Panc1 (cell line): Measurements from ENCODE around the gene PPP2R2B. TPM values are rescaled to one million over a fixed set of nuclear protein-coding genes. Genes with fewer than 3 reads are reported as not detected.

Source experiments
- ATAC-seq: fragments of 200-7000 bp; cut with Tn5 transposase; 2 replicates; pipeline ENCODE4 v1.9.1; 2020; ENCODE audit warnings: mild to moderate bottlenecking, moderate library complexity
- BruUV-seq: library from RNA; stranded (reverse); fragments of 400-500 nt; replicated peaks from 2 replicates; lab custom pipeline; 2021; lab: Mats Ljungman, UMichigan
- CTCF ChIA-PET: fragments of 300-600 bp; sonication (Branson Sonifier 250); formaldehyde crosslinking; loops from one replicate; lab custom pipeline; 2022; ENCODE audit warnings: antibody characterized with exemption; lab: Charles Lee
- POLR2A ChIA-PET: fragments of 300-600 bp; sonication (Branson Sonifier 250); formaldehyde crosslinking; loops from one replicate; lab custom pipeline; 2022; ENCODE audit warnings: antibody characterized with exemption; lab: Charles Lee
- DNase-seq: peaks from one replicate; pipeline ENCODE4 v3.0.0-alpha.2; 2010; ENCODE audit warnings: low read depth, low spot score
- H3K27ac ChIP-seq: 2 replicates; pipeline ENCODE4 v1.5.1; 2011; ENCODE audit warnings: mild to moderate bottlenecking, low read length, inconsistent platforms
- H3K27me3 ChIP-seq: fragments of 200-500 bp; sonication (Bioruptor generic); 2 replicates; pipeline ENCODE4 v1.6.0; 2014; ENCODE audit warnings: low read length, inconsistent platforms; ENCODE audit not compliant: control insufficient read depth, insufficient read depth
- H3K36me3 ChIP-seq: fragments of 200-500 bp; sonication (Bioruptor generic); 2 replicates; pipeline ENCODE4 v1.5.1; 2014; ENCODE audit warnings: inconsistent platforms, mild to moderate bottlenecking, low read length, moderate library complexity; ENCODE audit not compliant: control insufficient read depth, insufficient read depth
- H3K4me1 ChIP-seq: 2 replicates; pipeline ENCODE4 v1.5.1; 2011; ENCODE audit warnings: inconsistent platforms, mild to moderate bottlenecking, low read length, moderate library complexity; ENCODE audit not compliant: control insufficient read depth, insufficient read depth
- H3K4me3 ChIP-seq, 2 experiments: 2 replicates each; pipeline ENCODE4 v1.5.1; 2011 to 2012; ENCODE audit warnings: low read depth in 2 of 2, low read length in 2 of 2, mild to moderate bottlenecking in 2 of 2, inconsistent platforms in 1 of 2, moderate library complexity in 1 of 2
- H3K9me3 ChIP-seq: fragments of 200-500 bp; sonication (Bioruptor generic); 2 replicates; pipeline ENCODE4 v1.5.1; 2014; ENCODE audit warnings: low read depth, mild to moderate bottlenecking, inconsistent platforms, low read length, moderate library complexity; ENCODE audit not compliant: control insufficient read depth, insufficient read depth
- CTCF ChIP-seq: fragments of 450-650 bp; IDR thresholded peaks from 2 replicates; pipeline ENCODE4 v1.5.1; 2017; ENCODE audit warnings: mild to moderate bottlenecking
- POLR2AphosphoS5 ChIP-seq: IDR thresholded peaks from 2 replicates; pipeline ENCODE4 v1.6.1; 2012; ENCODE audit warnings: mild to moderate bottlenecking, low read depth, low read length, moderate library complexity
- REST ChIP-seq, 2 experiments: IDR thresholded peaks; 2 replicates each; pipeline ENCODE4 v1.6.1; 2011 to 2012; ENCODE audit warnings: low read depth in 2 of 2, control low read depth in 1 of 2, low read length in 1 of 2, mild to moderate bottlenecking in 1 of 2, moderate library complexity in 1 of 2; ENCODE audit not compliant: insufficient read depth in 1 of 2
- SIN3A ChIP-seq: IDR thresholded peaks from 2 replicates; pipeline ENCODE4 v1.6.1; 2012; ENCODE audit warnings: low read depth, mild to moderate bottlenecking, low read length, moderate library complexity, borderline replicate concordance; ENCODE audit not compliant: insufficient read depth
- TCF7L2 ChIP-seq: IDR thresholded peaks from 2 replicates; pipeline ENCODE4 v1.6.1; 2011; ENCODE audit warnings: mild to moderate bottlenecking, low read depth, low read length, inconsistent platforms
- in situ Hi-C: cut with HindIII; loops from 2 replicates; pipeline ENCODE4 v1.10.0; 2016; ENCODE audit warnings: low sequenced_read_pairs, low pct_unique_long_range_greater_than_20kb
- intact Hi-C: fragments of 100-400 bp; cut with micrococcal nuclease; formaldehyde crosslinking; loops from one replicate; pipeline ENCODE4 v1.10.0; 2022; ENCODE audit not compliant: unreplicated experiment
- total RNA-seq: library from RNA; stranded (reverse); gene quantifications from one replicate; pipeline ENCODE4 v1.2.1, GENCODE V29; 2021; ENCODE audit not compliant: unreplicated experiment

Gene PPP2R2B
- total RNA-seq, 1 experiment from 2014 or later: 8.8 TPM

- ChIA-PET CTCF (no interaction called here), POLR2A (no interaction called here)
- H3K4me3 ChIP-seq: no peak overlapping the region
- H3K9me3 ChIP-seq: no peaks in the 10 kb centered on the region
- BruUV-seq: no TSS peak
- no peak overlapping the region for H3K27ac ChIP-seq
- ATAC-seq (no peak), DNase-seq (no peak)
- no peaks in the 10 kb centered on the region; the same call in 1 of the 2 replicates for H3K4me1 ChIP-seq
- intact Hi-C loops: no loop called here
- no peaks in the 10 kb centered on the region for H3K36me3 ChIP-seq
- TF ChIP-seq TCF7L2 (no peak), SIN3A (no peak), CTCF (no peak), POLR2AphosphoS5 (no peak)
- in situ Hi-C loops: no loop called here
- H3K27me3 ChIP-seq: no peaks in the 10 kb centered on the region
Observed at GRCh38 chr5:146815411-146815810, 63.1 kb downstream of the PPP2R2B start.

- no TSS peak for BruUV-seq
- ChIA-PET CTCF (no interaction called here), POLR2A (no interaction called here)
- DNase-seq (no peak), ATAC-seq (no peak)
- no peak overlapping the region for H3K27ac ChIP-seq
- TF ChIP-seq REST (IDR thresholded peaks at IDR 0.05; ENCODE audit: insufficient read depth in 1 of 2, low read depth in 2 of 2, low read length in 1 of 2): no peak
- TF ChIP-seq SIN3A: no peak
- TF ChIP-seq POLR2AphosphoS5: no peak
- TF ChIP-seq TCF7L2: no peak
- no peak for TF ChIP-seq CTCF
- H3K36me3 ChIP-seq: no peaks in the 10 kb centered on the region
- no peaks in the 10 kb centered on the region for H3K9me3 ChIP-seq
- in situ Hi-C loops (no loop called here), intact Hi-C loops (no loop called here)
- no peak overlapping the region for H3K4me3 ChIP-seq
- H3K27me3 ChIP-seq: no peaks in the 10 kb centered on the region
- H3K4me1 ChIP-seq: no peaks in the 10 kb centered on the region; the same call in 1 of the 2 replicates
Observed at GRCh38 chr5:146813346-146814157, 65.0 kb downstream of the PPP2R2B start.
